GM12878 (cell line): ENCODE results near the gene ZNF80. TPM values are rescaled to one million over a fixed set of nuclear protein-coding genes. Genes with fewer than 3 reads are reported as not detected.

ENCODE experiments used
- ATAC-seq: fragments of 200-7000 bp; cut with Tn5 transposase; 3 replicates; pipeline ENCODE4 v1.9.1; 2020; ENCODE audit warnings: mild to moderate bottlenecking, moderate library complexity
- BruUV-seq: library from RNA; stranded (reverse); fragments of 400-500 nt; replicated peaks from 2 replicates; lab custom pipeline; 2021; lab: Mats Ljungman, UMichigan
- CTCF ChIA-PET: fragments of 300-600 bp; sonication (Branson Sonifier 250); formaldehyde crosslinking; extraction: SDS; loops from one replicate; lab custom pipeline; 2021; ENCODE audit warnings: inconsistent platforms; lab: Yijun Ruan, JAX
- POLR2A ChIA-PET: fragments of 350-600 bp; formaldehyde crosslinking; extraction: SDS; loops from one replicate; lab custom pipeline; 2021; ENCODE audit warnings: inconsistent platforms; lab: Charles Lee
- RAD21 ChIA-PET: fragments of 300-600 bp; sonication (Branson Sonifier 250); formaldehyde crosslinking; loops from one replicate; lab custom pipeline; 2023; ENCODE audit warnings: antibody characterized with exemption; ENCODE audit not compliant: unreplicated experiment; lab: Charles Lee
- SMC1A ChIA-PET: fragments of 300-600 bp; sonication (Branson Sonifier 250); formaldehyde crosslinking; loops from one replicate; lab custom pipeline; 2023; ENCODE audit not compliant: unreplicated experiment, uncharacterized antibody; lab: Charles Lee
- DNase-seq: peaks from one replicate; pipeline ENCODE4 v3.0.0-alpha.2; 2011; ENCODE audit warnings: low read depth, low spot score
- FAIRE-seq: peaks from 3 replicates; lab custom pipeline; 2011; peaks lifted over from hg19 to GRCh38; lab: Jason Lieb, UNC
- H2AFZ ChIP-seq: 2 replicates; pipeline ENCODE4 v1.6.0; 2011; ENCODE audit warnings: low read depth, low read length, control low read depth; ENCODE audit not compliant: control insufficient read depth
- H3K27ac ChIP-seq: 2 replicates; pipeline ENCODE4 v1.5.1; 2011; ENCODE audit warnings: control low read depth; ENCODE audit not compliant: control insufficient read depth, insufficient read depth
- H3K27me3 ChIP-seq, 2 experiments: replicated peaks in 1 of 2; 2 replicates each; pipeline versions ENCODE4 v1.6.0 to v1.6.1; 2011; ENCODE audit warnings: low read length in 1 of 2; ENCODE audit not compliant: control insufficient read depth in 2 of 2, insufficient read depth in 2 of 2
- H3K36me3 ChIP-seq, 2 experiments: 2 replicates each; pipeline ENCODE4 v1.5.1; 2011; ENCODE audit warnings: low read length in 1 of 2; ENCODE audit not compliant: control insufficient read depth in 2 of 2, insufficient read depth in 2 of 2
- H3K4me1 ChIP-seq: 2 replicates; pipeline ENCODE4 v1.6.1; 2011; ENCODE audit warnings: mild to moderate bottlenecking, low read length, moderate library complexity, mixed read lengths; ENCODE audit not compliant: control insufficient read depth, insufficient read depth
- H3K4me2 ChIP-seq: 2 replicates; pipeline ENCODE4 v1.6.0; 2011; ENCODE audit warnings: control low read depth; ENCODE audit not compliant: control insufficient read depth, insufficient read depth
- H3K4me3 ChIP-seq: fragments of 200-600 bp; sonication (generic); 2 replicates; pipeline ENCODE4 v1.5.1; 2016
- H3K79me2 ChIP-seq: 2 replicates; pipeline ENCODE4 v1.6.0; 2011; ENCODE audit warnings: low read length; ENCODE audit not compliant: control insufficient read depth, insufficient read depth
- H3K9ac ChIP-seq: 2 replicates; pipeline ENCODE4 v1.8.0; 2011; ENCODE audit warnings: low read length, control low read depth, mixed read lengths; ENCODE audit not compliant: control insufficient read depth, insufficient read depth
- H3K9me3 ChIP-seq: replicated peaks from 3 replicates; pipeline ENCODE4 v1.5.1; 2011; ENCODE audit warnings: mild to moderate bottlenecking, low read length; ENCODE audit not compliant: control insufficient read depth, insufficient read depth
- H4K20me1 ChIP-seq: 2 replicates; pipeline ENCODE4 v1.6.0; 2011; ENCODE audit not compliant: control insufficient read depth, insufficient read depth
- CREB1 ChIP-seq: IDR thresholded peaks from 2 replicates; pipeline ENCODE4 v1.6.1; 2012; ENCODE audit warnings: low read depth, mild to moderate bottlenecking, inconsistent platforms
- DPF2 ChIP-seq: fragments of 450-650 bp; IDR thresholded peaks from 2 replicates; pipeline ENCODE4 v1.6.1; 2017; ENCODE audit warnings: mild to moderate bottlenecking
- ESRRA ChIP-seq: IDR thresholded peaks from 2 replicates; pipeline ENCODE4 v1.6.1; 2012; ENCODE audit warnings: mild to moderate bottlenecking, low read length, improper control_type of control experiment
- EZH2 ChIP-seq: IDR thresholded peaks from 2 replicates; pipeline ENCODE4 v1.6.1; 2012; ENCODE audit warnings: low read depth, mild to moderate bottlenecking, control low read depth, inconsistent platforms, low read length, borderline replicate concordance; ENCODE audit not compliant: control insufficient read depth
- GABPA ChIP-seq: IDR thresholded peaks from 2 replicates; pipeline ENCODE4 v1.6.1; 2014; ENCODE audit warnings: antibody characterized with exemption, low read depth, mild to moderate bottlenecking, inconsistent platforms
- HDAC2 ChIP-seq: fragments of 200-600 bp; sonication (generic); IDR thresholded peaks from 2 replicates; pipeline ENCODE4 v1.6.1; 2017
- MTA3 ChIP-seq: IDR thresholded peaks from 2 replicates; pipeline ENCODE4 v1.6.1; 2012; ENCODE audit warnings: low read length, inconsistent platforms, borderline replicate concordance
- NFYA ChIP-seq: IDR thresholded peaks from 2 replicates; pipeline ENCODE4 v1.6.1; 2011; ENCODE audit warnings: low read depth, mild to moderate bottlenecking, low read length, improper control_type of control experiment, borderline replicate concordance
- RAD21 ChIP-seq: IDR thresholded peaks from 2 replicates; pipeline ENCODE4 v1.6.1; 2011; ENCODE audit warnings: mild to moderate bottlenecking, low read depth, low read length, moderate library complexity; ENCODE audit not compliant: insufficient read depth
- SKIL ChIP-seq: fragments of 450-650 bp; IDR thresholded peaks from 2 replicates; pipeline ENCODE4 v1.6.1; 2017; ENCODE audit warnings: mild to moderate bottlenecking, low read depth, inconsistent platforms; ENCODE audit not compliant: poor library complexity, severe bottlenecking
- SMC3 ChIP-seq: IDR thresholded peaks from 2 replicates; pipeline ENCODE4 v1.6.1; 2011; ENCODE audit warnings: low read length, improper control_type of control experiment, borderline replicate concordance
- SPI1 ChIP-seq: IDR thresholded peaks from 2 replicates; pipeline ENCODE4 v1.6.1; 2011; ENCODE audit warnings: low read depth, mild to moderate bottlenecking, low read length, moderate library complexity, borderline replicate concordance; ENCODE audit not compliant: insufficient read depth
- WGBS: methylation state at CpG from one replicate; pipeline ENCODE4 v1.1.6; 2016; ENCODE audit warnings: low lambda C conversion rate; ENCODE audit not compliant: insufficient replicate concordance, insufficient coverage; ENCODE audit errors: missing lambda C conversion rate; 5-methylcytosine and 5-hydroxymethylcytosine counted together
- in situ Hi-C: fragments of 300-500 bp; cut with MboI; formaldehyde crosslinking; loops from 9 replicates; pipeline ENCODE4 v1.14.3; 2018; ENCODE audit warnings: mixed read lengths
- intact Hi-C: fragments of 100-400 bp; cut with micrococcal nuclease; formaldehyde crosslinking; loops from one replicate; pipeline ENCODE4 v1.14.2; 2022; ENCODE audit not compliant: unreplicated experiment
- polyA plus RNA-seq, 11 experiments: library from polyadenylated mRNA; depleted of rRNA in 4 of 11; unstranded in 6 of 11; stranded (reverse) in 5 of 11; fragments of >200 nt; fragmentation: Nextera tagmentation in 4 of 11; fragmentation: Illumina TruSeq in 1 of 11; extraction: Ambion mirVana in 4 of 11; extraction: Trizol in 1 of 11; gene quantifications; 1 replicate in 1 of 11; 2 replicates in 10 of 11; pipeline versions ENCODE4 v1.2.1 to v1.2.3, GENCODE V29; 2011 to 2016; ENCODE audit warnings: inconsistent platforms in 2 of 11, missing spikeins in 2 of 11, low read depth in 1 of 11
- total RNA-seq, 4 experiments: library from RNA; depleted of rRNA in 3 of 4; stranded (reverse); fragments of >200 nt in 3 of 4; fragmentation: Illumina TruSeq in 1 of 4; extraction: Trizol in 1 of 4; gene quantifications; 2 replicates each; pipeline versions ENCODE4 v1.2.1 to v1.2.3, GENCODE V29; 2013 to 2021
- TF ChIP-seq, protein P1 (sequence below): fragments of 450-650 bp; IDR thresholded peaks from 2 replicates; pipeline ENCODE4 v1.6.1; 2017; ENCODE audit warnings: mild to moderate bottlenecking

ZNF80 gene
- total and polyA plus RNA-seq, 10 of the 15 experiments (the other 5 are each of a cell fraction or from before 2014, with no cell fraction given): not detected

DNA sequence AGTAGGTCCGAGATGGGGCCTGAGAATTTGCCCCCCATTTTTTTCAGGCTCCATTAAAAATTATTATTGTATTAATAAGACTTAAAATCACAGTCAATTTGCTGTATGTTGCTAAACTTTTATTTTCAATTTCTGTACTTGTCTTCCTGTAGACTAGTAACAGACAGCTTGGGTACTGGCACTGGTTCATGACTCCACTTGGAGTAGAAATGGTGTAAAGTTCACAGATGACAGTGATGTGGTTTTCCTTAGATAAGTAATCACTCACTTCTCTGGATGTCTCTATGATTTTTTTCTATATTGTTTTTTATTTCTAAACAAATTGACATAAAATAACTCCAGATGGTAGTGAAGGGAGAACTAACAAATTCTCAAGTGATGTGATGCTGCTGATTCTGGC lies 15.6 kb upstream of the ZNF80 start:
- no peaks in the 10 kb centered on the region for H3K9me3 ChIP-seq
- DNase-seq: no peak
- no peak overlapping the region for H3K4me2 ChIP-seq
- no peaks in the 10 kb centered on the region for H3K79me2 ChIP-seq
- TF ChIP-seq CREB1: no peak
- no peak for TF ChIP-seq MTA3
- TF ChIP-seq, protein P1, sequence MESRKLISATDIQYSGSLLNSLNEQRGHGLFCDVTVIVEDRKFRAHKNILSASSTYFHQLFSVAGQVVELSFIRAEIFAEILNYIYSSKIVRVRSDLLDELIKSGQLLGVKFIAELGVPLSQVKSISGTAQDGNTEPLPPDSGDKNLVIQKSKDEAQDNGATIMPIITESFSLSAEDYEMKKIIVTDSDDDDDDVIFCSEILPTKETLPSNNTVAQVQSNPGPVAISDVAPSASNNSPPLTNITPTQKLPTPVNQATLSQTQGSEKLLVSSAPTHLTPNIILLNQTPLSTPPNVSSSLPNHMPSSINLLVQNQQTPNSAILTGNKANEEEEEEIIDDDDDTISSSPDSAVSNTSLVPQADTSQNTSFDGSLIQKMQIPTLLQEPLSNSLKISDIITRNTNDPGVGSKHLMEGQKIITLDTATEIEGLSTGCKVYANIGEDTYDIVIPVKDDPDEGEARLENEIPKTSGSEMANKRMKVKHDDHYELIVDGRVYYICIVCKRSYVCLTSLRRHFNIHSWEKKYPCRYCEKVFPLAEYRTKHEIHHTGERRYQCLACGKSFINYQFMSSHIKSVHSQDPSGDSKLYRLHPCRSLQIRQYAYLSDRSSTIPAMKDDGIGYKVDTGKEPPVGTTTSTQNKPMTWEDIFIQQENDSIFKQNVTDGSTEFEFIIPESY: no peak
- no peak for TF ChIP-seq ESRRA
- TF ChIP-seq DPF2: no peak
- no peak for TF ChIP-seq EZH2
- TF ChIP-seq SPI1: no peak
- TF ChIP-seq RAD21: no peak
- TF ChIP-seq HDAC2: no peak
- no peak for TF ChIP-seq SKIL
- no peak for TF ChIP-seq SMC3
- TF ChIP-seq GABPA: no peak
- TF ChIP-seq NFYA: no peak
- no peak for FAIRE-seq
- H3K27ac ChIP-seq: no peak overlapping the region
- POLR2A ChIA-PET: no interaction called here
- H4K20me1 ChIP-seq: no peaks in the 10 kb centered on the region
- no peaks in the 10 kb centered on the region for H3K4me1 ChIP-seq
- no peak overlapping the region for H3K4me3 ChIP-seq
- H2AFZ ChIP-seq: no peak overlapping the region
- no peaks in the 10 kb centered on the region for H3K36me3 ChIP-seq
- no TSS peak for BruUV-seq
- in situ Hi-C loops: no loop called here
- no peaks in the 10 kb centered on the region for H3K27me3 ChIP-seq
- SMC1A ChIA-PET: no interaction called here
- intact Hi-C loops: no loop called here
- ATAC-seq: no peak
- RAD21 ChIA-PET: no interaction called here
- CTCF ChIA-PET: no interaction called here
- no peak overlapping the region for H3K9ac ChIP-seq
- 11% methylated on average over 1 of the region's 1 CpG for WGBS
